Left lung (tissue), 10 donors: Measurements from ENCODE around the gene ATP1A4. TPM values are rescaled to one million over a fixed set of nuclear protein-coding genes. Genes with fewer than 3 reads are reported as not detected.

ENCODE experiments used
- ATAC-seq: fragments of 200-7000 bp; cut with Tn5 transposase; one replicate; pipeline ENCODE4 v1.9.1; 2020; ENCODE audit warnings: moderate library complexity
- DNase-seq, 4 donors: peaks; one replicate each; pipeline ENCODE4 v3.0.0-alpha.2; 2013 to 2020
- H3K27ac ChIP-seq, 2 donors: fragments of 200-600 bp; sonication (generic) in 1 of 2; one replicate each; pipeline versions ENCODE4 v1.5.0 to v1.8.0; 2020 to 2021
- H3K27me3 ChIP-seq, 2 donors: fragments of 200-600 bp; sonication (generic) in 1 of 2; one replicate each; pipeline versions ENCODE4 v1.5.0 to v1.8.0; 2020 to 2021
- H3K36me3 ChIP-seq, 2 donors: fragments of 200-600 bp; sonication (generic) in 1 of 2; one replicate each; pipeline versions ENCODE4 v1.5.0 to v1.8.0; 2020 to 2021
- H3K4me1 ChIP-seq, 2 donors: fragments of 200-600 bp; one replicate each; pipeline ENCODE4 v1.8.0; 2021
- H3K4me3 ChIP-seq, 2 donors: fragments of 200-600 bp; sonication (generic) in 1 of 2; one replicate each; pipeline versions ENCODE4 v1.5.0 to v1.8.0; 2020 to 2021; ENCODE audit warnings: mild to moderate bottlenecking in 1 of 2
- H3K9me3 ChIP-seq, 2 donors: fragments of 200-600 bp; sonication (generic) in 1 of 2; one replicate each; pipeline versions ENCODE4 v1.5.0 to v1.8.0; 2020 to 2021
- intact Hi-C, 2 donors: fragments of 100-400 bp; cut with DNase I; formaldehyde crosslinking; loops; one replicate each; pipeline versions ENCODE4 v1.11.2 to v1.14.2; 2022
- polyA plus RNA-seq, 6 donors: library from polyadenylated mRNA; unstranded; fragments of 120-200 nt; gene quantifications; one replicate each; pipeline ENCODE4 v1.2.1, GENCODE V29; 2013; ENCODE audit not compliant: insufficient read length in 6 of 6
- total RNA-seq, 2 donors: library from RNA; stranded (reverse); fragmentation: NEBNext Ultra II Directional; extraction: Animal tissue kit (Norgen Biotek cat#: 25700); gene quantifications; one replicate each; pipeline ENCODE4 v1.2.1, GENCODE V29; 2021
- TF ChIP-seq, protein P1 (sequence below), 2 donors: fragments of 200-600 bp; sonication (generic) in 1 of 2; IDR thresholded peaks; one replicate each; pipeline versions ENCODE4 v1.5.0 to v1.8.0; 2021; ENCODE audit warnings: antibody characterized with exemption in 2 of 2
- donor health status: DM: no; HTN: yes; CAD: no.
- donor health status: DM: no; HTN: no; CAD: no.

The ATP1A4 gene
- total and polyA plus RNA-seq, 8 donors, result 0.10 to 0.26 (median 0.17) TPM; not detected in 2

GRCh38 chr1:160193091-160193819, 41.9 kb downstream of the ATP1A4 start:
- Histone ChIP-seq H3K4me3 (no peak overlapping the region), H3K4me1 (peaks cover 8 to 13% of the 10 kb centered on the region in 2 donors), H3K27ac (no peak overlapping the region), H3K9me3 (no peaks in the 10 kb centered on the region), H3K36me3 (no peaks in the 10 kb centered on the region), H3K27me3 (no peaks in the 10 kb centered on the region)
- TF ChIP-seq, protein P1, sequence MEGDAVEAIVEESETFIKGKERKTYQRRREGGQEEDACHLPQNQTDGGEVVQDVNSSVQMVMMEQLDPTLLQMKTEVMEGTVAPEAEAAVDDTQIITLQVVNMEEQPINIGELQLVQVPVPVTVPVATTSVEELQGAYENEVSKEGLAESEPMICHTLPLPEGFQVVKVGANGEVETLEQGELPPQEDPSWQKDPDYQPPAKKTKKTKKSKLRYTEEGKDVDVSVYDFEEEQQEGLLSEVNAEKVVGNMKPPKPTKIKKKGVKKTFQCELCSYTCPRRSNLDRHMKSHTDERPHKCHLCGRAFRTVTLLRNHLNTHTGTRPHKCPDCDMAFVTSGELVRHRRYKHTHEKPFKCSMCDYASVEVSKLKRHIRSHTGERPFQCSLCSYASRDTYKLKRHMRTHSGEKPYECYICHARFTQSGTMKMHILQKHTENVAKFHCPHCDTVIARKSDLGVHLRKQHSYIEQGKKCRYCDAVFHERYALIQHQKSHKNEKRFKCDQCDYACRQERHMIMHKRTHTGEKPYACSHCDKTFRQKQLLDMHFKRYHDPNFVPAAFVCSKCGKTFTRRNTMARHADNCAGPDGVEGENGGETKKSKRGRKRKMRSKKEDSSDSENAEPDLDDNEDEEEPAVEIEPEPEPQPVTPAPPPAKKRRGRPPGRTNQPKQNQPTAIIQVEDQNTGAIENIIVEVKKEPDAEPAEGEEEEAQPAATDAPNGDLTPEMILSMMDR (IDR thresholded peaks at IDR 0.05), result peak; percentile 95 to 98
- intact Hi-C loops, result loop anchor here in 1 of 2 donors (5.0 to 10.0 kb wide), 3 partner anchors 52 to 99 kb away; no protein-coding TSS in a partner anchor
- DNase-seq (peak; percentile 81 to 92 (median 84)), ATAC-seq (peak; percentile 99)

DNA sequence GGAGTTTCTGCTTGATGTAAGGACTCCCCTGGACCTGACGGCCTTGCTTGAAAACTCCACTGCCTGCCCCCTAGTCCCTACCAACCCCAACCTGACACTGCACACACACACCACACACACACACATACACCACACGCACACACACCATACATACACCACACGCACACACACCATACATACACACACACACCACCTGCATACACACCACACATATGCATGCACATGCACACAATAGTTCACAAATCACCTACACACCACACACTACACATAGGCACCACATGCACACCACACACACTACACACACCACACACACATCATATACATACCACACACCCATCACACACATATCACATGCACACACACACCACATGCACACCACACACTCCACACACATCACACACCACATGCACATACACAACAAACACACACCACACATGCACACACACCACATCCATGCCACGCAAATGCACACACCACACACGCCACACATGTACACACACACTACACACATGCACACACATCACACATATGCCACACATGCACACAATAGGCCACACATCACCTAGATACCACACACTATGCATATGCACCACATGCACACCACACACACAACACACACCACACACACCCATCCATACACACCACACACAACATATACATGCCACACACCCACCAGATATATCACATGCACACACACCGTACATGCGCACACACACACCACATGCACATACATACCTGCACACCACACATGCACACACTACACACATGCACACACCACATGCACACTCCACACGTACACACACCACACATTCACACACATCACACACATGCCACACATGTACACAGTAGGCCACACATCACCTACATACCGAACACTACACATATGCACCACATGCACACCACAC, 42.7 kb downstream of the ATP1A4 start:
- Histone ChIP-seq H3K4me1 (peaks cover 8 to 13% of the 10 kb centered on the region in 2 donors), H3K9me3 (no peaks in the 10 kb centered on the region), H3K27ac (no peak overlapping the region), H3K4me3 (no peak overlapping the region), H3K27me3 (no peaks in the 10 kb centered on the region), H3K36me3 (no peaks in the 10 kb centered on the region)
- intact Hi-C loops, result loop anchor here in 1 of 2 donors (5.0 to 10.0 kb wide), 3 partner anchors 51 to 98 kb away; no protein-coding TSS in a partner anchor
- TF ChIP-seq, protein P1 (IDR thresholded peaks at IDR 0.05), result no peak
- DNase-seq (no peak), ATAC-seq (no peak)

- Histone ChIP-seq H3K9me3 (no peaks in the 10 kb centered on the region), H3K36me3 (no peaks in the 10 kb centered on the region), H3K4me3 (no peak overlapping the region), H3K4me1 (peaks cover 8 to 10% of the 10 kb centered on the region in 2 donors), H3K27me3 (no peaks in the 10 kb centered on the region), H3K27ac (no peak overlapping the region)
- DNase-seq, result no peak
- TF ChIP-seq, protein P1 (IDR thresholded peaks at IDR 0.05), result no peak
- intact Hi-C loops, result loop anchor here in 1 of 2 donors (5.0 to 10.0 kb wide), 3 partner anchors 50 to 98 kb away; no protein-coding TSS in a partner anchor
- ATAC-seq, result no peak
Measured at GRCh38 chr1:160194737-160195059, 43.3 kb downstream of the ATP1A4 start.

GRCh38 chr1:160196143-160196542, 44.7 kb downstream of the ATP1A4 start:
- intact Hi-C loops, result loop anchor here in 1 of 2 donors (10.0 kb wide), 2 partner anchors 49 to 91 kb away; no protein-coding TSS in a partner anchor
- no peaks in the 10 kb centered on the region for H3K27me3 ChIP-seq

More at GRCh38 chr1:160196143-160196542, 44.7 kb downstream of the ATP1A4 start:
- TF ChIP-seq, protein P1 (IDR thresholded peaks at IDR 0.05), result no peak
- no peak for DNase-seq
- Histone ChIP-seq H3K4me3 (no peak overlapping the region), H3K4me1 (peaks cover 8% of the 10 kb centered on the region in 2 donors), H3K36me3 (no peaks in the 10 kb centered on the region), H3K27ac (no peak overlapping the region), H3K9me3 (no peaks in the 10 kb centered on the region)
- no peak for ATAC-seq
